SH-SY5Y (cell line): ENCODE data around the gene DPYD.

Source experiments
- GATA2 ChIP-seq: IDR thresholded peaks from 2 replicates; pipeline ENCODE4 v1.6.1; 2011; ENCODE audit warnings: mild to moderate bottlenecking, low read depth, low read length
- GATA3 ChIP-seq: IDR thresholded peaks from 2 replicates; pipeline ENCODE4 v1.6.1; 2011; ENCODE audit warnings: low read depth, mild to moderate bottlenecking, low read length, moderate library complexity

DNA sequence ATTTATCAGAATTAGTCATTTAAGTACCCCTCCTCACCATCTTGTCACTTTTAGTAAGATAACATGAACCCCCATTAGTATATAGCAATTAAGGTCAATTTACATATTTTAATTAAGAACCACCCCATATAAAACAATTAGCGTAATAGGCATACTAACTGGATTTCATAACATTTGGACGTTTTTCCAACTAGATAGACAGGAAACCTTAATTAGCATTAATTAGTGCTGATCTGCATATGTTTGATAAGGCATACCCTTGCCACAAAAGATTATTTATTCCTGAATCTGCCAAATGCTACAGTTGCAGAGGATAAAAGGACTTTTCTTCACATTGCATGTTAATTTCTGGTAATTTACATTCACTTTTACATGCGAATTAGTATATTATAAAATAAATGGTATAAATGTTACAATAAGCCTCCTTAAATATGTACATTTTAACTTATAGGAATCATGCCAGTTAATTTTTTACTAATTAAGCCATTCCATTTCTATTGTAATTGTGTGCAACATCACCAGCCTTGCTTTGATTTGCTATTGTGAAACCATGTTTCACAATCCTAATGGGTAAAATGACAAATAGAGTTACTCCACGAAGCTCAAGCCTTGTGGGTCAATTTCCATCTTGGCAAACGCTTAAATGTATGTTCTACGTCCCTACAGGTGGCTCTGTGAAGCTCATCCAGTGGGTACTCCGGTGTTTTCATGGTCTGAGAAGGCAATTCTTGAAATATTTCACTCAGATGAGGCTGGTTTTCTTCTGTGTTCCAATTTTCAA, 469.6 kb downstream of the DPYD start:
- TF ChIP-seq GATA3 (no peak), GATA2 (no peak)
